ENCODE results near the gene ERCC3. TPM values are rescaled to one million over a fixed set of nuclear protein-coding genes. Genes with fewer than 3 reads are reported as not detected.

The ERCC3 gene
- total RNA-seq (2022) (50.5 and 52.5 TPM in 2 replicates), Bru-seq, nascent RNA (percentile 83 among the genes with signal in this experiment), BruChase-seq, experiment 1, labeled RNA remaining after a 2-hour chase (percentile 83 among the genes with signal in this experiment), BruChase-seq, experiment 2, labeled RNA remaining after a 6-hour chase (percentile 82 among the genes with signal in this experiment)
- long read RNA-seq, full-length matches to known transcripts = 61 of 87 reads
- long read RNA-seq, partial matches to known transcripts = 5 of 87 reads
- long read RNA-seq, other reads (novel, unspliced or antisense) = 21 of 87 reads

- Mint-ChIP-seq H3K9me3 (ENCODE audit: unreplicated experiment) (no peaks in the 10 kb centered on the region), H3K27ac (ENCODE audit: unreplicated experiment) (peak within 1 kb of the TSS; percentile 88), H3K4me1 (ENCODE audit: low read depth, unreplicated experiment) (peaks cover 14% of the 10 kb centered on the region), H3K27me3 (ENCODE audit: insufficient read depth, unreplicated experiment) (no peaks in the 10 kb centered on the region), H3K36me3 (ENCODE audit: insufficient read depth, unreplicated experiment) (peaks cover 49% of the 10 kb centered on the region), H3K4me3 (ENCODE audit: unreplicated experiment) (peak within 1 kb of the TSS; percentile 83)
- ChIA-PET CTCF (interaction anchor here (0.6 to 2.5 kb wide), 4 partner anchors 97 to 596 kb away, joined by 3 to 29 read pairs (median 6); no protein-coding TSS in a partner anchor), POLR2A (interaction anchor here (0.6 to 1.4 kb wide), 6 partner anchors 33 to 408 kb away, joined by 3 to 8 read pairs (median 4); partner anchors contain the start of genes BIN1 and SFT2D3)
- peak; percentile 85 to 87 for DNase-seq
- Histone ChIP-seq H3K36me3 (ENCODE audit: control insufficient read depth, insufficient read depth, low read length) (peaks cover 2% of the 10 kb centered on the region; the same call in 1 of the 2 replicates), H3K27me3 (replicated peaks; ENCODE audit: control insufficient read depth, insufficient read depth, low read length) (no peaks in the 10 kb centered on the region), H3K4me3 (ENCODE audit: low read depth, low read length) (peak within 1 kb of the TSS; percentile 71), H3K9me3 (no peaks in the 10 kb centered on the region), H3K4me1 (peaks cover 9% of the 10 kb centered on the region)
- BruUV-seq (replicated peaks) = no TSS peak
- intact Hi-C loops (cut with micrococcal nuclease; ENCODE audit: unreplicated experiment) = loop anchor here (5.0 kb wide), 1 partner anchor 97 kb away; no protein-coding TSS in a partner anchor
- TF ChIP-seq, protein P1, sequence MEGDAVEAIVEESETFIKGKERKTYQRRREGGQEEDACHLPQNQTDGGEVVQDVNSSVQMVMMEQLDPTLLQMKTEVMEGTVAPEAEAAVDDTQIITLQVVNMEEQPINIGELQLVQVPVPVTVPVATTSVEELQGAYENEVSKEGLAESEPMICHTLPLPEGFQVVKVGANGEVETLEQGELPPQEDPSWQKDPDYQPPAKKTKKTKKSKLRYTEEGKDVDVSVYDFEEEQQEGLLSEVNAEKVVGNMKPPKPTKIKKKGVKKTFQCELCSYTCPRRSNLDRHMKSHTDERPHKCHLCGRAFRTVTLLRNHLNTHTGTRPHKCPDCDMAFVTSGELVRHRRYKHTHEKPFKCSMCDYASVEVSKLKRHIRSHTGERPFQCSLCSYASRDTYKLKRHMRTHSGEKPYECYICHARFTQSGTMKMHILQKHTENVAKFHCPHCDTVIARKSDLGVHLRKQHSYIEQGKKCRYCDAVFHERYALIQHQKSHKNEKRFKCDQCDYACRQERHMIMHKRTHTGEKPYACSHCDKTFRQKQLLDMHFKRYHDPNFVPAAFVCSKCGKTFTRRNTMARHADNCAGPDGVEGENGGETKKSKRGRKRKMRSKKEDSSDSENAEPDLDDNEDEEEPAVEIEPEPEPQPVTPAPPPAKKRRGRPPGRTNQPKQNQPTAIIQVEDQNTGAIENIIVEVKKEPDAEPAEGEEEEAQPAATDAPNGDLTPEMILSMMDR (IDR thresholded peaks at IDR 0.05; ENCODE audit: insufficient read depth in 1 of 2, low read depth in 1 of 2, low read length in 1 of 2, severe bottlenecking in 1 of 2, unreplicated experiment in 1 of 2) = no peak
Observed at GRCh38 chr2:127293748-127294562, at the start of gene ERCC3. Gene ERCC3, minus strand, starts transcription at chr2:127294144. Its CDS starts 63 bp downstream, at chr2:127294081.

GRCh38 chr2:127343277-127343676 is 49.3 kb upstream of the ERCC3 start:
- no peaks in the 10 kb centered on the region for H3K27me3 Mint-ChIP-seq (ENCODE audit: insufficient read depth, unreplicated experiment)
- H3K9me3 ChIP-seq = no peaks in the 10 kb centered on the region
- ChIA-PET POLR2A (no interaction called here), CTCF (no interaction called here)
- no peak overlapping the region for H3K27ac Mint-ChIP-seq (ENCODE audit: unreplicated experiment)
- H3K4me1 ChIP-seq = no peaks in the 10 kb centered on the region
- peaks cover 10% of the 10 kb centered on the region for H3K36me3 Mint-ChIP-seq (ENCODE audit: insufficient read depth, unreplicated experiment)
- H3K4me1 Mint-ChIP-seq (ENCODE audit: low read depth, unreplicated experiment) = no peaks in the 10 kb centered on the region
- H3K36me3 ChIP-seq (ENCODE audit: control insufficient read depth, insufficient read depth, low read length) = no peaks in the 10 kb centered on the region
- no peaks in the 10 kb centered on the region for H3K27me3 ChIP-seq (replicated peaks; ENCODE audit: control insufficient read depth, insufficient read depth, low read length)
- intact Hi-C loops (cut with micrococcal nuclease; ENCODE audit: unreplicated experiment) = no loop called here
- TF ChIP-seq, protein P1 (IDR thresholded peaks at IDR 0.05; ENCODE audit: insufficient read depth in 1 of 2, low read depth in 1 of 2, low read length in 1 of 2, severe bottlenecking in 1 of 2, unreplicated experiment in 1 of 2) = no peak
- DNase-seq = no peak
- no peak overlapping the region for H3K4me3 Mint-ChIP-seq (ENCODE audit: unreplicated experiment)
- no peak overlapping the region for H3K4me3 ChIP-seq (ENCODE audit: low read depth, low read length)
- no peaks in the 10 kb centered on the region for H3K9me3 Mint-ChIP-seq (ENCODE audit: unreplicated experiment)
- BruUV-seq (replicated peaks) = no TSS peak

DNA sequence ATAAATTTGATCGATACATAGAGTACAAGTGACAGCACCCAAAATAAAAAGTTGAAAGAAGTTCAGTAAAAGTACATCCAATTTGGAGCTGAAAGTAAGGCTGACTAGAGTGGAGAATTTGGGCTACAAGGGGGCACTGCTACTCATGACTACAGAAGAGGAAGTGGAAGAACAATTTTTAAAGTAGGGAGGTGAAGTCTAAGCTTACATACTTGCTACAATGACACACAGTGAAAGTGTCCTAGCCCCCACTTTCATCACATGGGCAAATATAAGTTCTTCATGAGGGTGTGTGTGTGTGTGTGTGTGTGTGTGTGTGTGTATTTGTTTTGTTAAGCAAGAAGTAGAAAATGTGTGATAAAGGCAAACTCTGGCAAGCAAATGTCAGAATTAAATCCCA is 48.2 kb upstream of the ERCC3 start:
- Histone ChIP-seq H3K4me1 (no peaks in the 10 kb centered on the region), H3K27me3 (replicated peaks; ENCODE audit: control insufficient read depth, insufficient read depth, low read length) (no peaks in the 10 kb centered on the region), H3K9me3 (no peaks in the 10 kb centered on the region), H3K36me3 (ENCODE audit: control insufficient read depth, insufficient read depth, low read length) (no peaks in the 10 kb centered on the region), H3K4me3 (ENCODE audit: low read depth, low read length) (no peak overlapping the region)
- no peaks in the 10 kb centered on the region for H3K4me1 Mint-ChIP-seq (ENCODE audit: low read depth, unreplicated experiment)
- peaks cover 12% of the 10 kb centered on the region for H3K36me3 Mint-ChIP-seq (ENCODE audit: insufficient read depth, unreplicated experiment)
- TF ChIP-seq, protein P1 (IDR thresholded peaks at IDR 0.05; ENCODE audit: insufficient read depth in 1 of 2, low read depth in 1 of 2, low read length in 1 of 2, severe bottlenecking in 1 of 2, unreplicated experiment in 1 of 2) = no peak
- intact Hi-C loops (cut with micrococcal nuclease; ENCODE audit: unreplicated experiment) = no loop called here
- H3K27ac Mint-ChIP-seq (ENCODE audit: unreplicated experiment) = no peak overlapping the region
- no peak for DNase-seq
- no TSS peak for BruUV-seq (replicated peaks)
- CTCF ChIA-PET = no interaction called here
- POLR2A ChIA-PET = no interaction called here
- no peak overlapping the region for H3K4me3 Mint-ChIP-seq (ENCODE audit: unreplicated experiment)
- no peaks in the 10 kb centered on the region for H3K27me3 Mint-ChIP-seq (ENCODE audit: insufficient read depth, unreplicated experiment)
- no peaks in the 10 kb centered on the region for H3K9me3 Mint-ChIP-seq (ENCODE audit: unreplicated experiment)

Data from Caco-2 (cell line).